Testis (tissue), 3 donors: ENCODE data around the gene SEMA3E. TPM values are rescaled to one million over a fixed set of nuclear protein-coding genes. Genes with fewer than 3 reads are reported as not detected.
"Not testable (repeated sequence)": the region's sequence is repeated elsewhere in the genome, so short reads cannot be mapped to it uniquely, and the experiment has no call there.

ENCODE experiments used
- DNase-seq: peaks from one replicate; pipeline ENCODE4 v3.0.0-alpha.2; 2019
- H3K27ac ChIP-seq, 2 donors: fragments of 200-600 bp; sonication (generic); one replicate each; pipeline ENCODE4 v1.5.1; 2019
- H3K27me3 ChIP-seq: fragments of 200-600 bp; sonication (generic); one replicate; pipeline ENCODE4 v1.5.1; 2019
- H3K36me3 ChIP-seq: fragments of 200-600 bp; sonication (generic); one replicate; pipeline ENCODE4 v1.5.1; 2017; ENCODE audit warnings: low read depth; ENCODE audit errors: missing control alignments
- H3K4me1 ChIP-seq: fragments of 200-600 bp; sonication (generic); one replicate; pipeline ENCODE4 v1.5.1; 2019
- H3K4me3 ChIP-seq, 2 donors: fragments of 200-600 bp; sonication (generic); one replicate each; pipeline ENCODE4 v1.5.1; 2017 to 2019
- H3K9me3 ChIP-seq: fragments of 200-600 bp; sonication (generic); one replicate; pipeline ENCODE4 v1.5.1; 2017
- CTCF ChIP-seq, 3 experiments: fragments of 450-650 bp in 2 of 3; fragments of 200-600 bp in 1 of 3; sonication (generic) in 1 of 3; IDR thresholded peaks; one replicate each; pipeline ENCODE4 v1.5.1; 2016 to 2019; ENCODE audit warnings: antibody characterized with exemption in 3 of 3, mild to moderate bottlenecking in 2 of 3, moderate library complexity in 1 of 3
- POLR2A ChIP-seq: fragments of 450-650 bp; IDR thresholded peaks from one replicate; pipeline ENCODE4 v1.6.1; 2017; ENCODE audit warnings: antibody characterized with exemption, mild to moderate bottlenecking, moderate library complexity
- WGBS, 2 donors: methylation state at CpG; one replicate each; pipeline ENCODE4 v1.1.5; 2018; 5-methylcytosine and 5-hydroxymethylcytosine counted together
- intact Hi-C: fragments of 100-400 bp; cut with DNase I; formaldehyde crosslinking; loops from one replicate; pipeline ENCODE4 v1.15.1; 2023; ENCODE audit warnings: low total_unique reads
- polyA plus RNA-seq: library from polyadenylated mRNA; stranded (reverse); fragments of 350-450 nt; fragmentation: Illumina TruSeq; extraction: RNeasy Lipid Tissue Mini Kit (QIAGEN cat#74804); gene quantifications from one replicate; pipeline ENCODE4 v1.2.3, GENCODE V29; 2014; ENCODE audit warnings: low read depth, low replicate concordance; ENCODE audit not compliant: insufficient read depth
- total RNA-seq, 2 donors: library from RNA; depleted of rRNA; stranded (reverse); fragments of >200 nt; gene quantifications; one replicate each; pipeline ENCODE4 v1.2.3, GENCODE V29; 2016

The SEMA3E gene
- total and polyA plus RNA-seq, 3 donors from 2014 or later: 0.19 to 0.47 (median 0.36) TPM

- intact Hi-C loops: no loop called here
- 93 to 96% methylated on average over 4 of the region's 4 CpGs for WGBS, 2 donors
- Histone ChIP-seq H3K4me1 (no peaks in the 10 kb centered on the region), H3K36me3 (no peaks in the 10 kb centered on the region), H3K27me3 (no peaks in the 10 kb centered on the region), H3K4me3 (no peak overlapping the region), H3K27ac (no peak overlapping the region), H3K9me3 (no peaks in the 10 kb centered on the region)
- no peak for DNase-seq
- TF ChIP-seq POLR2A (no peak), CTCF (IDR thresholded peaks at IDR 0.05) (no peak)
These were observed 181.4 kb downstream of the SEMA3E start for GRCh38 chr7:83467493-83467892.

- intact Hi-C loops: no loop called here
- Histone ChIP-seq H3K27me3 (no peaks in the 10 kb centered on the region), H3K9me3 (no peaks in the 10 kb centered on the region), H3K4me3 (no peak overlapping the region), H3K36me3 (no peaks in the 10 kb centered on the region), H3K4me1 (no peaks in the 10 kb centered on the region), H3K27ac (no peak overlapping the region)
- DNase-seq: no peak
- TF ChIP-seq CTCF (IDR thresholded peaks at IDR 0.05): no peak
- no peak for TF ChIP-seq POLR2A
- WGBS, 2 donors: 88 to 96% methylated on average over 2 of the region's 2 CpGs
These were observed 182.0 kb downstream of the SEMA3E start for GRCh38 chr7:83466956-83467355.

GRCh38 chr7:83466187-83466923 is 182.6 kb downstream of the SEMA3E start:
- Histone ChIP-seq H3K36me3 (no peaks in the 10 kb centered on the region), H3K4me1 (no peaks in the 10 kb centered on the region), H3K27me3 (no peaks in the 10 kb centered on the region), H3K27ac (no peak overlapping the region), H3K9me3 (no peaks in the 10 kb centered on the region), H3K4me3 (no peak overlapping the region)
- no peak for TF ChIP-seq CTCF (IDR thresholded peaks at IDR 0.05)
- TF ChIP-seq POLR2A: no peak
- 68 to 73% methylated on average over 4 of the region's 4 CpGs for WGBS, 2 donors
- DNase-seq: no peak
- intact Hi-C loops: no loop called here

GRCh38 chr7:83465643-83466042 is 183.3 kb downstream of the SEMA3E start:
- no peaks in the 10 kb centered on the region for H3K4me1 ChIP-seq
- no peak overlapping the region for H3K4me3 ChIP-seq
- no peaks in the 10 kb centered on the region for H3K36me3 ChIP-seq
- intact Hi-C loops: no loop called here
- H3K9me3 ChIP-seq: no peaks in the 10 kb centered on the region
- no peaks in the 10 kb centered on the region for H3K27me3 ChIP-seq
- no peak for DNase-seq
- TF ChIP-seq POLR2A (no peak), CTCF (IDR thresholded peaks at IDR 0.05) (no peak)
- no peak overlapping the region for H3K27ac ChIP-seq
- 93 to 94% methylated on average over 4 of the region's 4 CpGs for WGBS, 2 donors

- WGBS, 2 donors: 80 to 85% methylated on average over 14 to 15 of the region's 15 CpGs
- H3K4me3 ChIP-seq, H3K4me1 ChIP-seq, H3K27ac ChIP-seq, DNase-seq, H3K36me3 ChIP-seq, intact Hi-C loops, H3K27me3 ChIP-seq, H3K9me3 ChIP-seq: not testable (repeated sequence)
These were observed 187.1 kb downstream of the SEMA3E start for GRCh38 chr7:83461820-83462219.

- H3K27me3 ChIP-seq, H3K4me3 ChIP-seq, H3K9me3 ChIP-seq, H3K27ac ChIP-seq, intact Hi-C loops, H3K4me1 ChIP-seq, H3K36me3 ChIP-seq, DNase-seq: not testable (repeated sequence)
- WGBS, 2 donors: 67 to 71% methylated on average over 17 to 18 of the region's 18 CpGs
These were observed 188.8 kb downstream of the SEMA3E start for GRCh38 chr7:83459930-83460653.

- WGBS, 2 donors: 85 to 93% methylated on average over 6 of the region's 6 CpGs
These were observed 189.6 kb downstream of the SEMA3E start for GRCh38 chr7:83459101-83459929.

More at GRCh38 chr7:83459101-83459929, 189.6 kb downstream of the SEMA3E start:
- DNase-seq, H3K27ac ChIP-seq, H3K4me3 ChIP-seq, intact Hi-C loops, H3K9me3 ChIP-seq, H3K4me1 ChIP-seq, H3K27me3 ChIP-seq, H3K36me3 ChIP-seq: not testable (repeated sequence)
